Measurements from ENCODE around the gene TCEANC.
"Not testable (repeated sequence)": the region's sequence is repeated elsewhere in the genome, so short reads cannot be mapped to it uniquely, and the experiment has no call there.

TCEANC gene

GRCh38 chrX:13652850-13653693, at the start of gene TCEANC:
Gene TCEANC, plus strand, starts transcription at chrX:13653141. Its CDS starts 9,368 bp downstream, at chrX:13662509.
- Histone ChIP-seq H3K4me1 (ENCODE audit: insufficient read depth, low read length) (peaks cover 8% of the 10 kb centered on the region), H3K4me3 (ENCODE audit: low read length) (peak within 1 kb of the TSS; percentile 59), H3K27me3 (ENCODE audit: insufficient read depth, low read length) (no peaks in the 10 kb centered on the region), H2AFZ (ENCODE audit: low read depth, low read length) (no peak within 1 kb of the TSS), H3K9me3 (ENCODE audit: low read length) (no peaks in the 10 kb centered on the region), H3K36me3 (ENCODE audit: insufficient read depth, low read length) (no peaks in the 10 kb centered on the region)

GRCh38 chrX:13605611-13606010, 47.3 kb upstream of the TCEANC start:
- H3K27me3 ChIP-seq (ENCODE audit: insufficient read depth, low read length), result peaks cover 2% of the 10 kb centered on the region
- H3K9me3 ChIP-seq (ENCODE audit: low read length), result no peaks in the 10 kb centered on the region
- H3K4me1 ChIP-seq (ENCODE audit: insufficient read depth, low read length), result no peaks in the 10 kb centered on the region
- H3K36me3 ChIP-seq (ENCODE audit: insufficient read depth, low read length), result no peaks in the 10 kb centered on the region
- H2AFZ ChIP-seq (ENCODE audit: low read depth, low read length), result no peak overlapping the region
- no peak overlapping the region for H3K4me3 ChIP-seq (ENCODE audit: low read length)

GRCh38 chrX:13607331-13607995, 45.5 kb upstream of the TCEANC start:
- H3K4me1 ChIP-seq (ENCODE audit: insufficient read depth, low read length), result no peaks in the 10 kb centered on the region
- H3K9me3 ChIP-seq (ENCODE audit: low read length), result no peaks in the 10 kb centered on the region
- no peak overlapping the region for H2AFZ ChIP-seq (ENCODE audit: low read depth, low read length)
- no peaks in the 10 kb centered on the region for H3K36me3 ChIP-seq (ENCODE audit: insufficient read depth, low read length)
- no peak overlapping the region for H3K4me3 ChIP-seq (ENCODE audit: low read length)
- peaks cover 2% of the 10 kb centered on the region for H3K27me3 ChIP-seq (ENCODE audit: insufficient read depth, low read length)

- Histone ChIP-seq H2AFZ (ENCODE audit: low read depth, low read length) (no peak overlapping the region), H3K36me3 (ENCODE audit: insufficient read depth, low read length) (no peaks in the 10 kb centered on the region)
Measured at GRCh38 chrX:13607996-13608365, 45.0 kb upstream of the TCEANC start.

GRCh38 chrX:13614154-13614553, 38.8 kb upstream of the TCEANC start:
- no peaks in the 10 kb centered on the region for H3K9me3 ChIP-seq (ENCODE audit: low read length)
- no peaks in the 10 kb centered on the region for H3K36me3 ChIP-seq (ENCODE audit: insufficient read depth, low read length)
- H3K4me1 ChIP-seq (ENCODE audit: insufficient read depth, low read length), result no peaks in the 10 kb centered on the region
- H3K27me3 ChIP-seq (ENCODE audit: insufficient read depth, low read length), result no peaks in the 10 kb centered on the region
- no peak overlapping the region for H3K4me3 ChIP-seq (ENCODE audit: low read length)
- no peak overlapping the region for H2AFZ ChIP-seq (ENCODE audit: low read depth, low read length)

More at GRCh38 chrX:13607996-13608365, 45.0 kb upstream of the TCEANC start:
- H3K27me3 ChIP-seq (ENCODE audit: insufficient read depth, low read length), result peaks cover 2% of the 10 kb centered on the region
- H3K9me3 ChIP-seq (ENCODE audit: low read length), result no peaks in the 10 kb centered on the region
- no peak overlapping the region for H3K4me3 ChIP-seq (ENCODE audit: low read length)
- H3K4me1 ChIP-seq (ENCODE audit: insufficient read depth, low read length), result no peaks in the 10 kb centered on the region

GRCh38 chrX:13620207-13620606, 32.7 kb upstream of the TCEANC start:
- Histone ChIP-seq H3K9me3 (ENCODE audit: low read length) (no peaks in the 10 kb centered on the region), H3K36me3 (ENCODE audit: insufficient read depth, low read length) (no peaks in the 10 kb centered on the region), H3K4me3 (ENCODE audit: low read length) (no peak overlapping the region), H3K27me3 (ENCODE audit: insufficient read depth, low read length) (no peaks in the 10 kb centered on the region), H3K4me1 (ENCODE audit: insufficient read depth, low read length) (no peaks in the 10 kb centered on the region), H2AFZ (ENCODE audit: low read depth, low read length) (no peak overlapping the region)

GRCh38 chrX:13622401-13622964, 30.5 kb upstream of the TCEANC start:
- no peaks in the 10 kb centered on the region for H3K9me3 ChIP-seq (ENCODE audit: low read length)

GRCh38 chrX:13627306-13627705, 25.6 kb upstream of the TCEANC start:
- no peak overlapping the region for H2AFZ ChIP-seq (ENCODE audit: low read depth, low read length)
- H3K36me3 ChIP-seq (ENCODE audit: insufficient read depth, low read length), result no peaks in the 10 kb centered on the region
- H3K27me3 ChIP-seq (ENCODE audit: insufficient read depth, low read length), result no peaks in the 10 kb centered on the region
- H3K4me1 ChIP-seq (ENCODE audit: insufficient read depth, low read length), result no peaks in the 10 kb centered on the region
- no peaks in the 10 kb centered on the region for H3K9me3 ChIP-seq (ENCODE audit: low read length)
- no peak overlapping the region for H3K4me3 ChIP-seq (ENCODE audit: low read length)

More at GRCh38 chrX:13622401-13622964, 30.5 kb upstream of the TCEANC start:
- Histone ChIP-seq H3K27me3 (ENCODE audit: insufficient read depth, low read length) (no peaks in the 10 kb centered on the region), H3K4me1 (ENCODE audit: insufficient read depth, low read length) (no peaks in the 10 kb centered on the region), H2AFZ (ENCODE audit: low read depth, low read length) (no peak overlapping the region), H3K36me3 (ENCODE audit: insufficient read depth, low read length) (no peaks in the 10 kb centered on the region), H3K4me3 (ENCODE audit: low read length) (no peak overlapping the region)

GRCh38 chrX:13637224-13637623, 15.7 kb upstream of the TCEANC start:
- not testable (repeated sequence) for H3K9me3 ChIP-seq (ENCODE audit: low read length); H3K4me1 ChIP-seq (ENCODE audit: insufficient read depth, low read length); H3K27me3 ChIP-seq (ENCODE audit: insufficient read depth, low read length); H2AFZ ChIP-seq (ENCODE audit: low read depth, low read length); H3K4me3 ChIP-seq (ENCODE audit: low read length); H3K36me3 ChIP-seq (ENCODE audit: insufficient read depth, low read length)

GRCh38 chrX:13638021-13638420, 14.9 kb upstream of the TCEANC start:
- H2AFZ ChIP-seq (ENCODE audit: low read depth, low read length), result no peak overlapping the region
- H3K27me3 ChIP-seq (ENCODE audit: insufficient read depth, low read length), result no peaks in the 10 kb centered on the region
- H3K4me3 ChIP-seq (ENCODE audit: low read length), result no peak overlapping the region
- H3K4me1 ChIP-seq (ENCODE audit: insufficient read depth, low read length), result no peaks in the 10 kb centered on the region
- H3K36me3 ChIP-seq (ENCODE audit: insufficient read depth, low read length), result no peaks in the 10 kb centered on the region
- H3K9me3 ChIP-seq (ENCODE audit: low read length), result peaks cover 2% of the 10 kb centered on the region

- Histone ChIP-seq H3K36me3 (ENCODE audit: insufficient read depth, low read length) (no peaks in the 10 kb centered on the region), H3K9me3 (ENCODE audit: low read length) (peaks cover 2% of the 10 kb centered on the region)
Measured at GRCh38 chrX:13638826-13639225, 14.1 kb upstream of the TCEANC start.

GRCh38 chrX:13641684-13642083, 11.3 kb upstream of the TCEANC start:
- not testable (repeated sequence) for H3K27me3 ChIP-seq (ENCODE audit: insufficient read depth, low read length); H3K36me3 ChIP-seq (ENCODE audit: insufficient read depth, low read length); H3K4me3 ChIP-seq (ENCODE audit: low read length); H3K9me3 ChIP-seq (ENCODE audit: low read length); H2AFZ ChIP-seq (ENCODE audit: low read depth, low read length); H3K4me1 ChIP-seq (ENCODE audit: insufficient read depth, low read length)

More at GRCh38 chrX:13638826-13639225, 14.1 kb upstream of the TCEANC start:
- Histone ChIP-seq H2AFZ (ENCODE audit: low read depth, low read length) (no peak overlapping the region), H3K27me3 (ENCODE audit: insufficient read depth, low read length) (no peaks in the 10 kb centered on the region), H3K4me3 (ENCODE audit: low read length) (no peak overlapping the region), H3K4me1 (ENCODE audit: insufficient read depth, low read length) (no peaks in the 10 kb centered on the region)

GRCh38 chrX:13645464-13646153, 7.3 kb upstream of the TCEANC start:
- H3K9me3 ChIP-seq (ENCODE audit: low read length), result no peaks in the 10 kb centered on the region
- no peak overlapping the region for H3K4me3 ChIP-seq (ENCODE audit: low read length)
- no peaks in the 10 kb centered on the region for H3K27me3 ChIP-seq (ENCODE audit: insufficient read depth, low read length)
- peaks cover 3% of the 10 kb centered on the region for H3K4me1 ChIP-seq (ENCODE audit: insufficient read depth, low read length)
- no peak overlapping the region for H2AFZ ChIP-seq (ENCODE audit: low read depth, low read length)
- H3K36me3 ChIP-seq (ENCODE audit: insufficient read depth, low read length), result no peaks in the 10 kb centered on the region
